IMR-90 (cell line): Measurements from ENCODE around the gene COL13A1. TPM values are rescaled to one million over a fixed set of nuclear protein-coding genes. Genes with fewer than 3 reads are reported as not detected.

Experiments used
- ATAC-seq: fragments of 200-7000 bp; cut with Tn5 transposase; 2 replicates; pipeline ENCODE4 v1.9.1; 2020; ENCODE audit warnings: low read depth, mild to moderate bottlenecking, moderate library complexity
- BruUV-seq: library from RNA; stranded (reverse); fragments of 400-500 nt; replicated peaks from 2 replicates; lab custom pipeline; 2021; lab: Mats Ljungman, UMichigan
- CTCF ChIA-PET: fragments of 300-600 bp; formaldehyde crosslinking; extraction: SDS; loops from one replicate; lab custom pipeline; 2021; ENCODE audit warnings: antibody characterized with exemption; lab: Yijun Ruan, JAX
- POLR2A ChIA-PET: fragments of 300-600 bp; sonication (Branson Sonifier 250); formaldehyde crosslinking; loops from one replicate; lab custom pipeline; 2022; ENCODE audit warnings: antibody characterized with exemption; ENCODE audit not compliant: unreplicated experiment; lab: Charles Lee
- DNase-seq: peaks from one replicate; pipeline ENCODE4 v3.0.0; 2013
- H2AFZ ChIP-seq: replicated peaks from 2 replicates; pipeline ENCODE3; 2013; ENCODE audit warnings: low read length, mild to moderate bottlenecking; ENCODE audit not compliant: poor library complexity
- H2AK5ac ChIP-seq: 2 replicates; pipeline ENCODE4 v1.6.1; 2013; ENCODE audit warnings: low read depth, low read length, inconsistent platforms
- H2AK9ac ChIP-seq: replicated peaks from 2 replicates; pipeline ENCODE3; 2013; ENCODE audit warnings: mild to moderate bottlenecking, low read depth, low read length, moderate library complexity; ENCODE audit not compliant: poor library complexity
- H2BK120ac ChIP-seq: 2 replicates; pipeline ENCODE4 v1.6.1; 2013; ENCODE audit warnings: low read depth, low read length, inconsistent platforms
- H2BK15ac ChIP-seq: 3 replicates; pipeline ENCODE4 v1.6.1; 2013; ENCODE audit warnings: low read depth, low read length, inconsistent platforms
- H2BK20ac ChIP-seq: 2 replicates; pipeline ENCODE4 v1.6.1; 2013; ENCODE audit warnings: low read depth, mild to moderate bottlenecking, inconsistent platforms, low read length, moderate library complexity
- H2BK5ac ChIP-seq: 2 replicates; pipeline ENCODE4 v1.6.1; 2013; ENCODE audit warnings: mild to moderate bottlenecking, low read depth, low read length, inconsistent platforms; ENCODE audit not compliant: poor library complexity, severe bottlenecking
- H3K14ac ChIP-seq: replicated peaks from 2 replicates; pipeline ENCODE4 v1.6.1; 2013; ENCODE audit warnings: low read depth, low read length, inconsistent platforms
- H3K18ac ChIP-seq: 2 replicates; pipeline ENCODE4 v1.6.1; 2013; ENCODE audit warnings: low read depth, low read length, control low read depth
- H3K23ac ChIP-seq: 2 replicates; pipeline ENCODE4 v1.6.1; 2013; ENCODE audit warnings: low read depth, low read length, inconsistent platforms
- H3K27ac ChIP-seq: 2 replicates; pipeline ENCODE4 v1.5.1; 2013; ENCODE audit warnings: mild to moderate bottlenecking, control low read depth, low read length; ENCODE audit not compliant: insufficient read depth
- H3K27me3 ChIP-seq: 2 replicates; pipeline ENCODE4 v1.6.1; 2013; ENCODE audit warnings: low read length; ENCODE audit not compliant: control insufficient read depth, insufficient read depth
- H3K36me3 ChIP-seq: 2 replicates; pipeline ENCODE4 v1.6.1; 2013; ENCODE audit warnings: low read length, mixed read lengths; ENCODE audit not compliant: control insufficient read depth, insufficient read depth
- H3K4ac ChIP-seq: 2 replicates; pipeline ENCODE4 v1.6.1; 2013; ENCODE audit warnings: low read depth, low read length, inconsistent platforms
- H3K4me1 ChIP-seq: 2 replicates; pipeline ENCODE4 v1.6.1; 2013; ENCODE audit warnings: low read length, mixed read lengths; ENCODE audit not compliant: control insufficient read depth, insufficient read depth
- H3K4me2 ChIP-seq: 2 replicates; pipeline ENCODE4 v1.6.1; 2013; ENCODE audit warnings: low read depth, mild to moderate bottlenecking, control low read depth, low read length, moderate library complexity
- H3K4me3 ChIP-seq: 2 replicates; pipeline ENCODE4 v1.5.1; 2013; ENCODE audit warnings: low read depth, mild to moderate bottlenecking, control low read depth, low read length, moderate library complexity; ENCODE audit not compliant: insufficient read depth
- H3K56ac ChIP-seq: 2 replicates; pipeline ENCODE4 v1.6.1; 2013; ENCODE audit warnings: low read length, inconsistent platforms; ENCODE audit not compliant: insufficient read depth; ENCODE audit errors: extremely low read depth
- H3K79me1 ChIP-seq, 2 experiments: 2 replicates each; pipeline ENCODE4 v1.6.1; 2013; ENCODE audit warnings: low read length in 2 of 2, inconsistent platforms in 1 of 2, low read depth in 1 of 2
- H3K9ac ChIP-seq: 2 replicates; pipeline ENCODE4 v1.6.1; 2013; ENCODE audit warnings: low read depth, low read length, control low read depth
- H3K9me1 ChIP-seq: 2 replicates; pipeline ENCODE4 v1.6.1; 2013; ENCODE audit warnings: low read length, inconsistent platforms; ENCODE audit not compliant: insufficient read depth
- H3K9me3 ChIP-seq: 2 replicates; pipeline ENCODE4 v1.6.1; 2013; ENCODE audit warnings: low read length; ENCODE audit not compliant: control insufficient read depth, insufficient read depth
- H4K20me1 ChIP-seq: 2 replicates; pipeline ENCODE4 v1.6.1; 2013; ENCODE audit warnings: low read length, inconsistent platforms; ENCODE audit not compliant: insufficient read depth
- H4K5ac ChIP-seq: 2 replicates; pipeline ENCODE4 v1.6.1; 2013; ENCODE audit warnings: mild to moderate bottlenecking, low read depth, low read length, control low read depth
- H4K8ac ChIP-seq, 2 experiments: 2 replicates each; pipeline ENCODE4 v1.6.1; 2013; ENCODE audit warnings: low read depth in 2 of 2, low read length in 2 of 2, control low read depth in 1 of 2, inconsistent platforms in 1 of 2
- H4K91ac ChIP-seq: 2 replicates; pipeline ENCODE4 v1.6.1; 2013; ENCODE audit warnings: low read depth, low read length, inconsistent platforms; ENCODE audit not compliant: insufficient read depth
- WGBS, 2 experiments: methylation state at CpG; one replicate each; pipeline versions ENCODE4 v1.1.5 to v1.1.7; 2013; ENCODE audit warnings: missing lambda C conversion rate in 2 of 2; ENCODE audit not compliant: insufficient read length in 1 of 2; ENCODE audit errors: extremely low coverage in 2 of 2; 5-methylcytosine and 5-hydroxymethylcytosine counted together
- dilution Hi-C: fragments of 300-500 bp; cut with HindIII; formaldehyde crosslinking; loops from one replicate; pipeline ENCODE4 v1.14.3; 2018; ENCODE audit warnings: low sequenced_read_pairs; ENCODE audit not compliant: unreplicated experiment
- in situ Hi-C: fragments of 300-500 bp; cut with MboI; formaldehyde crosslinking; loops from 3 replicates; pipeline ENCODE4 v1.14.3; 2019; ENCODE audit warnings: low sequenced_read_pairs, inconsistent platforms, mixed read lengths
- intact Hi-C: fragments of 100-400 bp; cut with micrococcal nuclease; formaldehyde crosslinking; loops from 2 replicates; pipeline ENCODE4 v1.10.0; 2022
- polyA plus RNA-seq, 3 experiments: library from polyadenylated mRNA; depleted of rRNA; stranded (reverse); fragments of >200 nt; gene quantifications; 2 replicates each; pipeline ENCODE4 v1.2.3, GENCODE V29; 2012; ENCODE audit warnings: low replicate concordance in 1 of 3
- total RNA-seq: library from RNA; depleted of rRNA; stranded (reverse); fragments of >200 nt; gene quantifications from 2 replicates; pipeline ENCODE4 v1.2.3, GENCODE V29; 2012
- TF ChIP-seq, protein P1 (sequence below): fragments of 150-350 bp; IDR thresholded peaks from 2 replicates; pipeline ENCODE4 v1.6.1; 2017; ENCODE audit warnings: mild to moderate bottlenecking, antibody characterized with exemption, low read length, low read depth

The COL13A1 gene
- total and polyA plus RNA-seq, 2 of the 4 experiments (the other 2 are of a cell fraction) = 12.2 to 31.3 TPM

DNA sequence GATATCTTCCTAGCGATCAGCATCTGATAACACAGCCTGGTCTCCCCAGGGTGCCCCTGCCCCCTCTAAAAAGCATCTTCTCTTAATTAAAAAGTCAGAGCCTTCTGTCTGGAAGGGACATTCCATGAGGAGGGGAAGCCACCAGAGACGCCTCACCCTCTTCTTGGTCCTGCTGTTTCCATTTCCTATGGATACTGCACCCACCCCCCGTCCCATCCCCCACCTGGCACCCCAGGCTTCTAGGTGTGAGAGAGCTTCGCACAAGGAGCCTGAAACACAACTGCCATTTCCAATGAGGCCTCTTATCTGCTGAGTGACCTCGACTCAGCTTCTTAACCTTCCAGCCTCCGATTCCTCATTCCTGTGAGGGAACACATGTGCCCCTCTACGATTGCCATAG lies 51.4 kb downstream of the COL13A1 start:
- TF ChIP-seq, protein P1, sequence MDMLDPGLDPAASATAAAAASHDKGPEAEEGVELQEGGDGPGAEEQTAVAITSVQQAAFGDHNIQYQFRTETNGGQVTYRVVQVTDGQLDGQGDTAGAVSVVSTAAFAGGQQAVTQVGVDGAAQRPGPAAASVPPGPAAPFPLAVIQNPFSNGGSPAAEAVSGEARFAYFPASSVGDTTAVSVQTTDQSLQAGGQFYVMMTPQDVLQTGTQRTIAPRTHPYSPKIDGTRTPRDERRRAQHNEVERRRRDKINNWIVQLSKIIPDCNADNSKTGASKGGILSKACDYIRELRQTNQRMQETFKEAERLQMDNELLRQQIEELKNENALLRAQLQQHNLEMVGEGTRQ = no peak
- no peak overlapping the region for H3K18ac ChIP-seq
- H2AFZ ChIP-seq = no peak overlapping the region
- no peaks in the 10 kb centered on the region for H3K27me3 ChIP-seq
- no peaks in the 10 kb centered on the region; the same call in 1 of the 2 replicates for H3K4me1 ChIP-seq
- H4K8ac ChIP-seq = no peak overlapping the region
- H3K36me3 ChIP-seq = no peaks in the 10 kb centered on the region
- in situ Hi-C loops = no loop called here
- H4K91ac ChIP-seq = no peak overlapping the region
- no peak overlapping the region for H2AK9ac ChIP-seq
- 72% methylated on average over 2 of the region's 7 CpGs; no CpG with 5 or more reads in 1 of the 2 experiments for WGBS, 2 experiments
- no peak overlapping the region for H2BK5ac ChIP-seq
- peaks cover 8 to 53% of the 10 kb centered on the region in 2 experiments for H3K79me1 ChIP-seq
- no peak for DNase-seq
- no peak overlapping the region for H3K27ac ChIP-seq
- no peak overlapping the region for H3K14ac ChIP-seq
- no peak overlapping the region for H3K4me2 ChIP-seq
- no peak overlapping the region for H3K23ac ChIP-seq
- peaks cover under 1% of the 10 kb centered on the region; the same call in 1 of the 2 replicates for H3K9me1 ChIP-seq
- no TSS peak for BruUV-seq
- no peak overlapping the region for H3K4ac ChIP-seq
- CTCF ChIA-PET = no interaction called here
- no peak overlapping the region for H3K9ac ChIP-seq
- H2AK5ac ChIP-seq = no peak overlapping the region
- H2BK20ac ChIP-seq = no peak overlapping the region
- dilution Hi-C loops = no loop called here
- H2BK15ac ChIP-seq = no peak overlapping the region
- POLR2A ChIA-PET = no interaction called here
- H2BK120ac ChIP-seq = no peak overlapping the region
- intact Hi-C loops = no loop called here
- ATAC-seq = no peak
- H3K9me3 ChIP-seq = no peaks in the 10 kb centered on the region
- no peaks in the 10 kb centered on the region for H4K20me1 ChIP-seq
- H3K56ac ChIP-seq = no peak overlapping the region
- no peak overlapping the region for H4K5ac ChIP-seq
- no peak overlapping the region for H3K4me3 ChIP-seq
